Skeletal muscle satellite cell (primary cell): ENCODE measurements around the gene CEBPB. TPM values are rescaled to one million over a fixed set of nuclear protein-coding genes. Genes with fewer than 3 reads are reported as not detected.

Experiments
- H3K27me3 ChIP-seq: 2 replicates; pipeline ENCODE4 v1.7.0; 2013; ENCODE audit warnings: low read length; ENCODE audit not compliant: control insufficient read depth, insufficient read depth
- H3K36me3 ChIP-seq: 2 replicates; pipeline ENCODE4 v1.7.0; 2013; ENCODE audit warnings: mild to moderate bottlenecking, control low read depth, low read length; ENCODE audit not compliant: insufficient read depth
- H3K4me1 ChIP-seq: 2 replicates; pipeline ENCODE4 v1.7.0; 2013; ENCODE audit warnings: low read length; ENCODE audit not compliant: control insufficient read depth, insufficient read depth
- H3K4me2 ChIP-seq: 2 replicates; pipeline ENCODE4 v1.7.0; 2013; ENCODE audit warnings: mild to moderate bottlenecking, low read length
- H3K4me3 ChIP-seq: 2 replicates; pipeline ENCODE4 v1.7.0; 2013; ENCODE audit warnings: low read length
- H3K9ac ChIP-seq: 2 replicates; pipeline ENCODE4 v1.7.0; 2013; ENCODE audit warnings: mild to moderate bottlenecking, low read depth, low read length, moderate library complexity
- H3K9me3 ChIP-seq: replicated peaks from 2 replicates; pipeline ENCODE4 v1.7.0; 2013; ENCODE audit warnings: mild to moderate bottlenecking, control low read depth, low read length
- total RNA-seq: library from RNA; depleted of rRNA; stranded (reverse); fragments of >200 nt; gene quantifications from 2 replicates; pipeline ENCODE4 v1.2.3, GENCODE V29; 2012; rRNA removed

The CEBPB gene
- total RNA-seq = 64.2 and 66.7 TPM in 2 replicates

DNA sequence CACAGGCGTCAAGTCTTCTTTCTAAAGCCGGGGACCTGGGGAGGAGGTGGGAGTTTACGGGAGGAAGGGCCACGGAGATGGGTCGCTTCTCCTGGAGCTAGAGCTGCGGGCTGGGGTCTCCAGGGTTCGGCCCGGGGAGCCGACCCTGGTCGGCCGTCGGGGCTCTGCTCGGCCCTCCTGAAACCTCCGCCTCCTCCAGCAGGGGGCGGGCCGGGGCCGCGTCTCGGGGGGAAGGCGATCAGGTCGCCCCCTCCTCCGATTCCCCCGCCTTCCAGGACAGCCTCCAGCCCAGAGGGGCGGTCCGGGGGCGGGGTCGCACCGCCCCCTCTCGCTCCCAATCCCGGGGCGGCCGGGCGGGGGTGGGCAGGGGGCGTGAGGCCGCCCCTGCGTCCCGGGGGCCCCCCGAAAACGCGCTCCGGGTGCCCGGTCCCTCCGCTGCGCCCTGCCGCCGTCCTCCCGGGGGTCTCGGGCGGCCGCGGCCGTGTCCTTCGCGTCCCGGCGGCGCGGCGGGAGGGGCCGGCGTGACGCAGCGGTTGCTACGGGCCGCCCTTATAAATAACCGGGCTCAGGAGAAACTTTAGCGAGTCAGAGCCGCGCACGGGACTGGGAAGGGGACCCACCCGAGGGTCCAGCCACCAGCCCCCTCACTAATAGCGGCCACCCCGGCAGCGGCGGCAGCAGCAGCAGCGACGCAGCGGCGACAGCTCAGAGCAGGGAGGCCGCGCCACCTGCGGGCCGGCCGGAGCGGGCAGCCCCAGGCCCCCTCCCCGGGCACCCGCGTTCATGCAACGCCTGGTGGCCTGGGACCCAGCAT is at the start of gene CEBPB:
Gene CEBPB, plus strand, starts transcription at position 580 of the 814 bp plus-strand sequence. Its CDS starts 204 bp downstream, at position 784.
- H3K9me3 ChIP-seq = no peaks in the 10 kb centered on the region
- no peaks in the 10 kb centered on the region for H3K27me3 ChIP-seq
- H3K4me3 ChIP-seq = peak within 1 kb of the TSS; percentile 90

DNA sequence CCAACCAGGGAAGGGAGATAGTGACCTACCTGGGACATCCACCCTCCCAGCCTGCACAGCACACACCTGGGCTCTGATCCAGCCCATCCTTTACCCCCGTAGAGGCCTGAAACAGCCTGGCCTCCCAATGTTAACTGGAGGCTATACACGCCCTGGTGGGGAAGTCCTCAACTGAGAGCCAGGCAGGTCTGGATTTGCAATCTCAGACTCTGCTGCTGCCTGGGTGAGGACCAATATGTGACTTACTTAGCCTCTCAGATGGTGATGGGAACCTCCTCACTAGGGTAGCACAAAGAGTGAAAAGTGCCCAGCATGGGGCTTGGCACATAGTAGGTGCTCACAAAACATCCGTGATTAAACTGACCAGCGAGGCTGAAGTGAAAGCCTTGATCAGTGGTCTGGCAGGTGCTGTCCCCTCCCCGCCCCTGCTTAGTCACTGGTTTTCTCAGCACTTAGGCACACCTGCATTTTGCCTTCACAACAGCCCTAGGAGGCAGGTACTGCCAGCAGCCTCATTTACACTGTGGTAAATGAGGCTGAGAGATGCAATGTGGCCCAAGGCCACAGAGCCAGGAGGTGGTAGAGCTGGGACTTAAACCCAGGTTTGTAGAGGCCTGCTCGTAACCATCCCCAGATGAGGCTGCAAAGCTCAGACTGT is 49.5 kb upstream of the CEBPB start:
- Histone ChIP-seq H3K27me3 (no peaks in the 10 kb centered on the region), H3K36me3 (peaks cover 42% of the 10 kb centered on the region), H3K9me3 (no peaks in the 10 kb centered on the region), H3K4me1 (peaks cover 71% of the 10 kb centered on the region), H3K9ac (no peak overlapping the region), H3K4me2 (no peak overlapping the region), H3K4me3 (no peak overlapping the region)

More for the DNA sequence above, at the start of gene CEBPB:
- H3K36me3 ChIP-seq = peaks cover 25% of the 10 kb centered on the region
- peaks cover 23% of the 10 kb centered on the region for H3K4me1 ChIP-seq
- peak within 1 kb of the TSS; percentile 93 for H3K4me2 ChIP-seq
- H3K9ac ChIP-seq = peak within 1 kb of the TSS; percentile 93

DNA sequence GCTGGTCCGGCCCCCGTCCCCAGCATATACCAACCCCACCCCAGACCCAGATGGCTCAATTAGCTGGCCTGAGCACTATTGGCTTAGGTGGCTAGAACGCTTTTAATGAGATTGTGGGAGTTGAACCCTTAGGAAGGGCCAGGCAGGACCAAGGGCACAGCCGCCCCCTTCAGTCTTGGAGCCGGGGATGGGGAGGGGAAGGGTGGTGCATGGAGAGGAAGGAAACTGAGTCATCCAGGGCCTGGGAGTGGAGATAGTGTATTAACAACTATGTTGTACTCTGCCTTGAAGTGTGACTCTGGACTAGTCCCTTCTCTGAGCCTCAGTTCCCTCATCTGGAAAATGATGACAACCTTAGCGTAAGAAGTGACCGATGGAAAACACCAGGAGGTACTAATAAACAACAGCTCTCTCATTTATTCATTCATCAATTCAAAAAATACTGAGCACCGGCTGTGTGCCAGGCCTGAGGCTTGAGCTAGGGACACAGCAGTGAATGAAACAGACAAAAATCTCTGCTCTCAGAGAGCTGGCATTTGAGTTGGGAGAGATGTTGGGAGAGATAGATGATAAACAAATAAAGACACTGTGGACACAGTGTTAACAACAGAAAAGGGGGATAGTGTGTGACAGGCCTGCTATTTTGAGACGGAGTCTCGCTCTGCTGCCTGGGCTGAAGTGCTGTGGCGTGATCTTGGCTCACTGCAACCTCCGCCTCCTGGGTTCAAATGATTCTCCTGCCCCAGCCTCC is 48.6 kb upstream of the CEBPB start:
- H3K4me1 ChIP-seq = peaks cover 71% of the 10 kb centered on the region
- H3K27me3 ChIP-seq = no peaks in the 10 kb centered on the region
- peak overlapping the region; percentile 8 for H3K4me2 ChIP-seq
- H3K4me3 ChIP-seq = no peak overlapping the region
- H3K9ac ChIP-seq = peak overlapping the region; percentile 29
- H3K36me3 ChIP-seq = peaks cover 48% of the 10 kb centered on the region
- H3K9me3 ChIP-seq = no peaks in the 10 kb centered on the region

DNA sequence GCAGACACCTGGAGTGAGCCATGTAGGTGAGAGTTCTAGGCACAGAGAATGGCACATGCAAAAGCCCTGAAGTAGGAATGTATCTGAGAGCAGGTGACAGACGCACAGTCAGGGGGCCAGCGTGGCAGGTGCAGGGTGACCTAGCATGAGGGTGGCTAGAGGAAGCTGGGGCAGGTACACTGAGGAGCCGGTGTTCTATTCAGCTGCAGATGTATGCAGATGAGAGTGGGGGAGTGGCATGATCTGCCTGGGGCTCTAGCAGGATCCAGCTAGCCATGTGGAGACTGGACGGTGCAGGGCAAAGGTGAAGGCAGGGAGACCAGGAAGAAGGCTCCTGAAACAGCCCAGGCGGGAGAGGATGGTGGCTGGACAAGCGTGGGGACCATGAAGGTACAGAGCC is 47.8 kb upstream of the CEBPB start:
- Histone ChIP-seq H3K4me3 (no peak overlapping the region), H3K27me3 (no peaks in the 10 kb centered on the region), H3K36me3 (peaks cover 53% of the 10 kb centered on the region), H3K9me3 (no peaks in the 10 kb centered on the region), H3K9ac (no peak overlapping the region), H3K4me2 (no peak overlapping the region), H3K4me1 (peaks cover 71% of the 10 kb centered on the region)

DNA sequence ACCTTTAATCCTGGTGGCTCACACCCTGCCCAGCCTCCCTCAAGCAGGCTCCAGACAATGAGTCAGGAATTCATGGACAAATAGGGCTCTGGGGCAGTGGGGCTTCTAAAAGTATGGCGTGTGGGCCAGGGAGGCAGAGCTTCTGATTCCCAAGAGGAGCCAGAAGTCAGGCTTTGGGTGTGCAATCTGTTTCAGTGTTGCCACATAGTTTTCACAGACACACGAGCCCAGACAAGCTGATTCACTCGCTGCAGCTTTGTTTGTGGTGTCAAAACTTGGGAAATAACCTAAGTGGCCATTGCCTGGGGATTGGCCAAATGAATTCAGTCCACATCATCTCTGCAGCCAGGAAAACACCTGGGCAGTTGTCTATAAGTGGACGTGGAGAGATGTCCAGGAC is 46.3 kb upstream of the CEBPB start:
- H3K4me1 ChIP-seq = peaks cover 71% of the 10 kb centered on the region
- H3K27me3 ChIP-seq = no peaks in the 10 kb centered on the region
- peak overlapping the region; percentile 54 for H3K4me2 ChIP-seq
- peaks cover 68% of the 10 kb centered on the region for H3K36me3 ChIP-seq
- H3K4me3 ChIP-seq = no peak overlapping the region
- no peaks in the 10 kb centered on the region for H3K9me3 ChIP-seq
- peak overlapping the region; percentile 60 for H3K9ac ChIP-seq

DNA sequence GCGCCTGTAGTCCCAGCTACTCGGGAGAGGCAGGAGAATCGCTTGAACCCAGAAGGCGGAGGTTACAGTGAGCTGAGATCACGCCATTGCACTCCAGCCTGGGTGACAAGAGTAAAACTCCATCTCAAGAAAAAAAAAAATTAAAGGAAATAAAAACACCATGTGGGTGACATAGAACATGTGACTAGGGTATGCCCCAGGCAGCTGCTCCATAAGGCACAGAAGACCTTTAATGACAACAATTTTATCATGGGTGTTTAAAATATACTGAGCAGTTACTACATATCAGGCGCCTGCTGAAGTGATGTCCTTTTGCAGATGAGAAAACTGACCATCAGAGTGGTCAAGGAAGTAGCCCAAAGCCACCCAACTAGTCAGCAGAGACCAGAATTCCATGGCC is 45.1 kb upstream of the CEBPB start:
- peaks cover 74% of the 10 kb centered on the region for H3K4me1 ChIP-seq
- H3K9me3 ChIP-seq = no peaks in the 10 kb centered on the region
- peaks cover 64% of the 10 kb centered on the region for H3K36me3 ChIP-seq
- no peak overlapping the region for H3K9ac ChIP-seq
- H3K4me3 ChIP-seq = no peak overlapping the region
- H3K27me3 ChIP-seq = no peaks in the 10 kb centered on the region
- H3K4me2 ChIP-seq = no peak overlapping the region

DNA sequence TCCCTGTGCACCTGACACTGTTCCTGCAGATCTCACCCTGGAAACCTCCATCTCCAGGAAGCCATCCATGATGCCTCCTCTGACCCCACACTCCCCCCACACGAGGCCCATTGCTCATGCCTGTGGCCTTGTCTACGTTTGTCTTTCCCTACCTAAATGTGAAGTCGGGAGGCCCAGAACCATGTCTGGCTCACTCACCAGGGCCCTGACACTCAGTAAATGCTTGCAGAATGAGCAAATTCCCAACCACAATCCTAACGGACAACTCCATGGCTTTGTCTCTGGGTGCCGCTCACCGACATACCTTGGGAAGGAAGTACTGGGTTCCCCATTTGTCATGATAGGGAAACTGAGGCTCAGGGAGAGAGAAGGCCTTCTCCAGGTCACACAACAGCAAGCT is 44.4 kb upstream of the CEBPB start:
- no peaks in the 10 kb centered on the region for H3K27me3 ChIP-seq
- peaks cover 80% of the 10 kb centered on the region for H3K4me1 ChIP-seq
- peaks cover 62% of the 10 kb centered on the region for H3K36me3 ChIP-seq
- no peaks in the 10 kb centered on the region for H3K9me3 ChIP-seq
- H3K4me2 ChIP-seq = peak overlapping the region; percentile 55
- H3K9ac ChIP-seq = no peak overlapping the region
- H3K4me3 ChIP-seq = no peak overlapping the region

DNA sequence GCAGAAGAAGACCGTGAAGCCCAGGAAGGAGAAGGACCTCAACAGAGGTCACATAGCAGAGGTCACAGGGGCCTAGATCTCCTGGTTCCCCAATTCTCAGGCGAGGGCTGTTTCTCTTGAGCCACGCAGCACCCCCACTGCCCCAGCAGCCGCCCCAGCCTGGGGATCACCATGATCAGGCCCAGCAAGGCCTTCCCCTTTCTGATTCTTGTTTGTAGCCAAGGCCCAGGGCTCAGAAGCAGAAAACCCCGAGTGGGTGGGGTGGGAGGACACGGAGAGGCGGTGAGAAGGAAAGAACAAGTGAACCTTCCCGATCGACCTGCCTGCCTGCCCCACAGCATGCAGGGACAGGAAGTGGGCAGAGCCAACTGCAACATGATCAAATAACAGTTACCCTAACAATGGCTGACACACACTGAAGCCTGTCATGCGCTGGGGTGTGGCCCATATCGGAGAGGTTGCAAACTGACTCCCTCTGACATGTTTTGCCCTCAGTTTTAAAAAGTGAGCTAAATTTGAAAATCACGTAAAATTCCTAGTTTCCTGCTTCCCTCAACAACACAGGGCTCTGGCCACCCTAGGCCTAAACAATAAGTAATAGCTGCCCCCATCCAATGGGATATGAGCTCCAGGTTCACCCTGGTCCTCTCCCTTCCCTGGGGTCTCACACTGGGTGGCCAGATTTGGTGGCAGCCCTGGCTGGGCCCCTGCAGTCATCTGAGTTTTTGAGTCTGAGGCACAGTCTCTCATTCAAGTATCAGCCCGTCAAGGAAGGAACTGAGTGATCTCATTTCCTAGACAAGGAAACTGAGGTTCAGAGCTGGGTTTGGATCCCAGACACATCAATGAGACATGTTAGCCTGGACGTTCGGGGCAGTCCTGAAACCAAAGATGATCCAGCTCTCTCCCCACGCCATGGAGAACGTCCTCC is 43.6 kb upstream of the CEBPB start:
- peak overlapping the region; percentile 36 for H3K4me3 ChIP-seq
- peak overlapping the region; percentile 65 for H3K9ac ChIP-seq
- H3K9me3 ChIP-seq = no peaks in the 10 kb centered on the region
- no peaks in the 10 kb centered on the region for H3K27me3 ChIP-seq
- peaks cover 79% of the 10 kb centered on the region for H3K4me1 ChIP-seq
- peaks cover 60% of the 10 kb centered on the region for H3K36me3 ChIP-seq
- peak overlapping the region; percentile 55 for H3K4me2 ChIP-seq

DNA sequence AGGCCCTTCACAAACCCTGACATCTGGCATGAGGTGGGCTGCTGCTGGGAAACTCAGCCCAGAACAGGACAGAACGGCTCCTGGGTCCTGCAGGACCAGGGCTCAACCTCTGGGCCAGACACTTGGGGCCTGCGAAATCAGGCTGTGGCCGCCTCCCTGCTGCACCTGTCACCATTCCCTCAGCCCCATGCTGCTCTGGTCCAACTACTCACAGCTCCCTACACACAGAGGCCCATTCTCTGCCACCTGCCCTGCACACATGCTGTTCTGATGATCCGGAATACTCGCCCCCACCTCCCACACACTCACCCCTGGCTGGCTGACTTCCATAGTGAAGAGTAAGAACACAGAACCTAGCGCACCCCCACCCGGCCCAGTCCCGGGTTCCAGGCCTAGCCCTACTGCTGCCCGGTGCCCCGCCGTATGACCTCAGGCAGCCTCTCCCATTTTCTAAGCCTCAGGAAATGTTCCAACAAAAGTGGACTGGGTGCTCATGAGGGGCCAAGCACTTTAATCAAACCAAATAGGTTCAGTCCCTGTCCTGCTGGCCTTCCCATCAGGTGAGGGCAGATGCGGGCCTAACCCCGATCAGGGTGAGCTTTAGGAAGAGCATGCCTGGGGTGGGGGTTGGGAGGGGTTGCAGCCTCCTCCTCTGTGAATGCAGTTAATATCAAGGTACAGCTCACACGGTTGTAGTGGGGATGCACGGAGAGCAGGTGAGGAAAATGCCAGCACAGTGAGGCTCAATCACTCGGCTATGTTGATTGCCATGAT is 41.0 kb upstream of the CEBPB start:
- Histone ChIP-seq H3K36me3 (peaks cover 47% of the 10 kb centered on the region), H3K9me3 (no peaks in the 10 kb centered on the region), H3K4me1 (peaks cover 75% of the 10 kb centered on the region), H3K27me3 (no peaks in the 10 kb centered on the region), H3K4me3 (peak overlapping the region; percentile 26), H3K9ac (no peak overlapping the region), H3K4me2 (peak overlapping the region; percentile 99)

DNA sequence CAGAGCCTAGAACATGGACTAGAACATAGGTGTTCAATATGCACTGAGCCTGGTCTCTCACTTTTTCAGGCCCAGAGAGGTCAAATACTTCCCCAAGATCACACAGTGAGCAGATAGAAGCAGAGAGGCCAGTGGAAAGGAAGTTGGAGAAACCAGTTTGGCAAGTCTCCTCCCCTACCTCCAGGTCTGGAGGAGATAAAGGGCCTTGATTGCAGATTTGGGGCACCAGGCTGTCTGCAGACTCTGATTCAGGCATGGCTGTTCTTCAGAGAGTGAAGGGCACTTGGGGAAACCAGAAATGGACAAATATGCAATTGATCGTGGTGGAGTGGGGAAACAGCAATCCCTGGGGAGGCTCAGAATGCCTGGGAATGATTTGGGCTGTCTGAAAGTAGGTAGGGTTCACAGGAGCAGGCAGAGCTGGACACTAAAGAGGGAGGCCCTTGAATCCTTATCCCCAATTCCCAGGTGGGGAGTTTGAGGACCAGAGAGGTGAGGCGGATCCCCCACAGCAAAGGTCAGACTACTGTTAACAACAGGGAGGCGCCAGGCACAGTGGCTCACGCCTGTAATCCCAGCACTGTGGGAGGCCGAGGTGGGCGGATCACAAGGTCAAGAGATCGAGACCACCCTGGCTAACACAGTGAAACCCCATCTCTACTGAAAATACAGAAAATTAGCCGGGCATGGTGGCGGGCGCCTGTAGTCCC is 39.4 kb upstream of the CEBPB start:
- H3K36me3 ChIP-seq = peaks cover 41% of the 10 kb centered on the region
- peak overlapping the region; percentile 99 for H3K4me2 ChIP-seq
- no peaks in the 10 kb centered on the region for H3K9me3 ChIP-seq
- peak overlapping the region; percentile 56 for H3K4me3 ChIP-seq
- peaks cover 68% of the 10 kb centered on the region for H3K4me1 ChIP-seq
- H3K27me3 ChIP-seq = no peaks in the 10 kb centered on the region
- H3K9ac ChIP-seq = peak overlapping the region; percentile 23
